ENCODE data around the gene STEAP3.

- TF ChIP-seq, protein P1, sequence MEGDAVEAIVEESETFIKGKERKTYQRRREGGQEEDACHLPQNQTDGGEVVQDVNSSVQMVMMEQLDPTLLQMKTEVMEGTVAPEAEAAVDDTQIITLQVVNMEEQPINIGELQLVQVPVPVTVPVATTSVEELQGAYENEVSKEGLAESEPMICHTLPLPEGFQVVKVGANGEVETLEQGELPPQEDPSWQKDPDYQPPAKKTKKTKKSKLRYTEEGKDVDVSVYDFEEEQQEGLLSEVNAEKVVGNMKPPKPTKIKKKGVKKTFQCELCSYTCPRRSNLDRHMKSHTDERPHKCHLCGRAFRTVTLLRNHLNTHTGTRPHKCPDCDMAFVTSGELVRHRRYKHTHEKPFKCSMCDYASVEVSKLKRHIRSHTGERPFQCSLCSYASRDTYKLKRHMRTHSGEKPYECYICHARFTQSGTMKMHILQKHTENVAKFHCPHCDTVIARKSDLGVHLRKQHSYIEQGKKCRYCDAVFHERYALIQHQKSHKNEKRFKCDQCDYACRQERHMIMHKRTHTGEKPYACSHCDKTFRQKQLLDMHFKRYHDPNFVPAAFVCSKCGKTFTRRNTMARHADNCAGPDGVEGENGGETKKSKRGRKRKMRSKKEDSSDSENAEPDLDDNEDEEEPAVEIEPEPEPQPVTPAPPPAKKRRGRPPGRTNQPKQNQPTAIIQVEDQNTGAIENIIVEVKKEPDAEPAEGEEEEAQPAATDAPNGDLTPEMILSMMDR (IDR thresholded peaks at IDR 0.05) = no peak
- TF ChIP-seq ZFX (IDR thresholded peaks at IDR 0.05; ENCODE audit: borderline replicate concordance) = no peak
Observed at GRCh38 chr2:119259296-119259860, 35.7 kb downstream of the STEAP3 start.

All from 22Rv1 (cell line).